ENCODE measurements around the gene NCKAP5L.

NCKAP5L gene

GRCh38 chr12:49795654-49796105 lies 32.5 kb downstream of the NCKAP5L start:
- DNase-seq (ENCODE audit: low read depth), result no peak
- TF ChIP-seq CTCF (IDR thresholded peaks at IDR 0.05; ENCODE audit: insufficient read depth, low read depth, low read length, missing control alignments), result no peak

GRCh38 chr12:49794811-49795653 lies 33.2 kb downstream of the NCKAP5L start:
- H3K4me3 ChIP-seq (ENCODE audit: low read depth, low read length), result no peak overlapping the region
- DNase-seq (ENCODE audit: low read depth), result no peak

More at GRCh38 chr12:49795654-49796105, 32.5 kb downstream of the NCKAP5L start:
- H3K4me3 ChIP-seq (ENCODE audit: low read depth, low read length), result no peak overlapping the region

GRCh38 chr12:49794021-49794420 lies 34.2 kb downstream of the NCKAP5L start:
- no peak overlapping the region for H3K4me3 ChIP-seq (ENCODE audit: low read depth, low read length)
- DNase-seq (ENCODE audit: low read depth), result no peak
- no peak for TF ChIP-seq CTCF (IDR thresholded peaks at IDR 0.05; ENCODE audit: insufficient read depth, low read depth, low read length, missing control alignments)

More at GRCh38 chr12:49794811-49795653, 33.2 kb downstream of the NCKAP5L start:
- no peak for TF ChIP-seq CTCF (IDR thresholded peaks at IDR 0.05; ENCODE audit: insufficient read depth, low read depth, low read length, missing control alignments)

GRCh38 chr12:49793620-49794019 lies 34.6 kb downstream of the NCKAP5L start:
- no peak overlapping the region for H3K4me3 ChIP-seq (ENCODE audit: low read depth, low read length)
- TF ChIP-seq CTCF (IDR thresholded peaks at IDR 0.05; ENCODE audit: insufficient read depth, low read depth, low read length, missing control alignments), result no peak
- DNase-seq (ENCODE audit: low read depth), result no peak

- H3K4me3 ChIP-seq (ENCODE audit: low read depth, low read length), result no peak overlapping the region
- no peak for DNase-seq (ENCODE audit: low read depth)
- no peak for TF ChIP-seq CTCF (IDR thresholded peaks at IDR 0.05; ENCODE audit: insufficient read depth, low read depth, low read length, missing control alignments)
Measured at GRCh38 chr12:49792976-49793580, 35.1 kb downstream of the NCKAP5L start.

- no peak for DNase-seq (ENCODE audit: low read depth)
- no peak for TF ChIP-seq CTCF (IDR thresholded peaks at IDR 0.05; ENCODE audit: insufficient read depth, low read depth, low read length, missing control alignments)
- no peak overlapping the region for H3K4me3 ChIP-seq (ENCODE audit: low read depth, low read length)
Measured at GRCh38 chr12:49792181-49792970, 35.8 kb downstream of the NCKAP5L start.

Data from GM12865 (cell line).